HepG2 (cell line): Measurements from ENCODE around the gene TUBA4A. TPM values are rescaled to one million over a fixed set of nuclear protein-coding genes. Genes with fewer than 3 reads are reported as not detected.

Experiments used
- DNMT1 ChIP-seq: sonication (generic); formaldehyde crosslinking; IDR thresholded peaks from 2 replicates; pipeline ENCODE4 v1.5.1; 2020; ENCODE audit warnings: mild to moderate bottlenecking, missing genetic modification reagents
- ELF1 ChIP-seq: sonication (generic); formaldehyde crosslinking; IDR thresholded peaks from 2 replicates; pipeline ENCODE4 v1.4.0; 2020; ENCODE audit warnings: missing genetic modification reagents
- GABPA ChIP-seq, 2 experiments: IDR thresholded peaks; 2 replicates each; pipeline ENCODE4 v1.6.1; 2011 to 2016; ENCODE audit warnings: low read depth in 2 of 2, low read length in 1 of 2, missing biosample characterization in 1 of 2, missing genetic modification characterization in 1 of 2
- GZF1 ChIP-seq: sonication (generic); formaldehyde crosslinking; IDR thresholded peaks from 2 replicates; pipeline ENCODE4 v1.5.1; 2020; ENCODE audit warnings: mild to moderate bottlenecking, missing genetic modification reagents
- JUND ChIP-seq: sonication (generic); formaldehyde crosslinking; IDR thresholded peaks from 2 replicates; pipeline ENCODE4 v1.8.0; 2022; ENCODE audit warnings: mild to moderate bottlenecking, missing genetic modification reagents
- MEF2D ChIP-seq: sonication (generic); formaldehyde crosslinking; IDR thresholded peaks from 2 replicates; pipeline ENCODE4 v1.5.1; 2020; ENCODE audit warnings: mild to moderate bottlenecking, missing genetic modification reagents
- MXI1 ChIP-seq: IDR thresholded peaks from 3 replicates; pipeline ENCODE4 v1.6.1; 2012; ENCODE audit warnings: low read depth, low read length, inconsistent platforms, borderline replicate concordance
- PCBP2 ChIP-seq: fragments of 200-400 bp; formaldehyde crosslinking; optimal IDR thresholded peaks from 2 replicates; pipeline ENCODE3; 2018; ENCODE audit warnings: low read length, low read depth; ENCODE audit not compliant: poor library complexity, severe bottlenecking
- POLR2G ChIP-seq: fragments of 200-400 bp; formaldehyde crosslinking; IDR thresholded peaks from 2 replicates; pipeline ENCODE4 v1.6.1; 2018; ENCODE audit warnings: mild to moderate bottlenecking, low read depth, low read length, moderate library complexity
- ZBTB20 ChIP-seq: sonication (generic); formaldehyde crosslinking; IDR thresholded peaks from 2 replicates; pipeline ENCODE4 v1.8.1; 2023; ENCODE audit warnings: missing genetic modification reagents, low read depth, mild to moderate bottlenecking, borderline replicate concordance
- ZFP90 ChIP-seq: sonication (generic); formaldehyde crosslinking; IDR thresholded peaks from 2 replicates; pipeline ENCODE4 v1.8.0; 2022; ENCODE audit warnings: missing genetic modification reagents, mild to moderate bottlenecking, inconsistent platforms, borderline replicate concordance
- ZNF569 ChIP-seq: sonication (generic); formaldehyde crosslinking; IDR thresholded peaks from 2 replicates; pipeline ENCODE4 v1.5.0; 2020; ENCODE audit warnings: mild to moderate bottlenecking, missing genetic modification reagents, moderate library complexity, borderline replicate concordance
- ZNF644 ChIP-seq: IDR thresholded peaks from 2 replicates; pipeline ENCODE4 v1.6.1; 2016; ENCODE audit warnings: low read depth
- ZNF749 ChIP-seq: sonication (generic); formaldehyde crosslinking; IDR thresholded peaks from 2 replicates; pipeline ENCODE4 v1.8.0; 2022; ENCODE audit warnings: mild to moderate bottlenecking, missing genetic modification reagents, moderate library complexity, borderline replicate concordance
- polyA plus RNA-seq, 8 experiments: library from polyadenylated mRNA; depleted of rRNA in 3 of 8; stranded (reverse) in 7 of 8; unstranded in 1 of 8; fragments of >200 nt; fragmentation: Illumina TruSeq in 4 of 8; extraction: Trizol in 4 of 8; gene quantifications; 2 replicates each; pipeline versions ENCODE4 v1.2.1 to v1.2.3, GENCODE V29; 2011 to 2016; ENCODE audit warnings: low read depth in 4 of 8, missing spikeins in 1 of 8, mixed read lengths in 1 of 8; ENCODE audit not compliant: insufficient read depth in 1 of 8
- total RNA-seq, 5 experiments: library from RNA; depleted of rRNA; stranded (reverse); fragments of >200 nt; fragmentation: Illumina TruSeq; extraction: Trizol; gene quantifications; 2 replicates each; pipeline ENCODE4 v1.2.3, GENCODE V29; 2016; ENCODE audit warnings: low read depth in 1 of 5
- TF ChIP-seq, protein P1 (sequence below): sonication (generic); formaldehyde crosslinking; IDR thresholded peaks from 2 replicates; pipeline ENCODE4 v1.4.0; 2020; ENCODE audit warnings: mild to moderate bottlenecking, missing genetic modification reagents
- TF ChIP-seq, protein P2 (sequence below): IDR thresholded peaks from 2 replicates; pipeline ENCODE4 v1.4.0; 2020; ENCODE audit warnings: mild to moderate bottlenecking, missing genetic modification reagents

TUBA4A gene
- total and polyA plus RNA-seq, 2 of the 13 experiments (the other 11 are each of a cell fraction or from before 2014, with no cell fraction given): 1.3 to 12.7 TPM

DNA sequence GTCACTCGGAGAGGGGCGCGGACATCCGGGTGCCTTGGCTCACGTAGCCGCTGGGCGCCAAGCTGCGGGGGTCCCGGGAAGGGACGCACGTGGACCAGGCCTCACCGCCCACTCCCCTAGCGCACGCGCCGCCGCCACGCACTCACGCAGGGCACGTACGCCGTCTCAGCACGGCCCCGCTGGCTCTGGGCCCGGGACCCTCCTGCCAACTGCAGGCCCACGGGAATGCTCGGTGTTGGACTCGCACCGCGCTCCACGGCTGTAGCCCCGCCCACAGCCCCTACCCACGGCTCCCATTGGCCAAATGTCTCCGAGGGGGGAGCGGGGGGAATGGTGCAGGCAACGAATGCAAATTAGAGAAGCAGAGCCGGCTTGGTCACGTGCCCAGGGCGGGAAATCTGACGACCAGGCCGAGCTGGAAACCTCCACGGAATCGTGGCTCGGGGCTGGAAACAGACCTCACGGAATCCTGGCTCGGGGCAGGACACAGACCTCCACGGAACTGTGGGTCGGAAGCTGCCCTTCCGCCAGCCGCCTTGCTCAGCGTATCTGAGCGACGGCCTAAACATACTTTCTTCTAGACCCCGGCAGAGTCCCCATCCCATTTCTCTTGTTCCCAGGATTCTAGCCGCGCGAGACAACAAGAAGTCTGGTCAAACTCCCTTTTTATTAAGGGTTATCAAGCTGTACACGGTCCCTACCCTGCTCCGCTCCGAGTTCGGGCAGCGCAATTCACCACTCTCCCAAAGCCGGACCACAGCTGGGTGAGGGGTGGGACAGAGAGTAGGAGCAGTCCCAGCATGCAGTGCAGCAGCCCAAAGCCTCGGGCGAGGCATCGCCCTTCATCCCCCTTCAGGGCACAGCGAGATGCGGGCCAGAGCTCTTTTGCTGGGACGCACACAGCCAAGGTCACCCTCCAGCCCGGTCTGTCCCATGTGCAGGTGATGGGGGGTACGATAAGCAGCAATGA lies 34.7 kb downstream of the TUBA4A start, which contains the start of gene ABCB6 (continued):
- TF ChIP-seq, protein P1, sequence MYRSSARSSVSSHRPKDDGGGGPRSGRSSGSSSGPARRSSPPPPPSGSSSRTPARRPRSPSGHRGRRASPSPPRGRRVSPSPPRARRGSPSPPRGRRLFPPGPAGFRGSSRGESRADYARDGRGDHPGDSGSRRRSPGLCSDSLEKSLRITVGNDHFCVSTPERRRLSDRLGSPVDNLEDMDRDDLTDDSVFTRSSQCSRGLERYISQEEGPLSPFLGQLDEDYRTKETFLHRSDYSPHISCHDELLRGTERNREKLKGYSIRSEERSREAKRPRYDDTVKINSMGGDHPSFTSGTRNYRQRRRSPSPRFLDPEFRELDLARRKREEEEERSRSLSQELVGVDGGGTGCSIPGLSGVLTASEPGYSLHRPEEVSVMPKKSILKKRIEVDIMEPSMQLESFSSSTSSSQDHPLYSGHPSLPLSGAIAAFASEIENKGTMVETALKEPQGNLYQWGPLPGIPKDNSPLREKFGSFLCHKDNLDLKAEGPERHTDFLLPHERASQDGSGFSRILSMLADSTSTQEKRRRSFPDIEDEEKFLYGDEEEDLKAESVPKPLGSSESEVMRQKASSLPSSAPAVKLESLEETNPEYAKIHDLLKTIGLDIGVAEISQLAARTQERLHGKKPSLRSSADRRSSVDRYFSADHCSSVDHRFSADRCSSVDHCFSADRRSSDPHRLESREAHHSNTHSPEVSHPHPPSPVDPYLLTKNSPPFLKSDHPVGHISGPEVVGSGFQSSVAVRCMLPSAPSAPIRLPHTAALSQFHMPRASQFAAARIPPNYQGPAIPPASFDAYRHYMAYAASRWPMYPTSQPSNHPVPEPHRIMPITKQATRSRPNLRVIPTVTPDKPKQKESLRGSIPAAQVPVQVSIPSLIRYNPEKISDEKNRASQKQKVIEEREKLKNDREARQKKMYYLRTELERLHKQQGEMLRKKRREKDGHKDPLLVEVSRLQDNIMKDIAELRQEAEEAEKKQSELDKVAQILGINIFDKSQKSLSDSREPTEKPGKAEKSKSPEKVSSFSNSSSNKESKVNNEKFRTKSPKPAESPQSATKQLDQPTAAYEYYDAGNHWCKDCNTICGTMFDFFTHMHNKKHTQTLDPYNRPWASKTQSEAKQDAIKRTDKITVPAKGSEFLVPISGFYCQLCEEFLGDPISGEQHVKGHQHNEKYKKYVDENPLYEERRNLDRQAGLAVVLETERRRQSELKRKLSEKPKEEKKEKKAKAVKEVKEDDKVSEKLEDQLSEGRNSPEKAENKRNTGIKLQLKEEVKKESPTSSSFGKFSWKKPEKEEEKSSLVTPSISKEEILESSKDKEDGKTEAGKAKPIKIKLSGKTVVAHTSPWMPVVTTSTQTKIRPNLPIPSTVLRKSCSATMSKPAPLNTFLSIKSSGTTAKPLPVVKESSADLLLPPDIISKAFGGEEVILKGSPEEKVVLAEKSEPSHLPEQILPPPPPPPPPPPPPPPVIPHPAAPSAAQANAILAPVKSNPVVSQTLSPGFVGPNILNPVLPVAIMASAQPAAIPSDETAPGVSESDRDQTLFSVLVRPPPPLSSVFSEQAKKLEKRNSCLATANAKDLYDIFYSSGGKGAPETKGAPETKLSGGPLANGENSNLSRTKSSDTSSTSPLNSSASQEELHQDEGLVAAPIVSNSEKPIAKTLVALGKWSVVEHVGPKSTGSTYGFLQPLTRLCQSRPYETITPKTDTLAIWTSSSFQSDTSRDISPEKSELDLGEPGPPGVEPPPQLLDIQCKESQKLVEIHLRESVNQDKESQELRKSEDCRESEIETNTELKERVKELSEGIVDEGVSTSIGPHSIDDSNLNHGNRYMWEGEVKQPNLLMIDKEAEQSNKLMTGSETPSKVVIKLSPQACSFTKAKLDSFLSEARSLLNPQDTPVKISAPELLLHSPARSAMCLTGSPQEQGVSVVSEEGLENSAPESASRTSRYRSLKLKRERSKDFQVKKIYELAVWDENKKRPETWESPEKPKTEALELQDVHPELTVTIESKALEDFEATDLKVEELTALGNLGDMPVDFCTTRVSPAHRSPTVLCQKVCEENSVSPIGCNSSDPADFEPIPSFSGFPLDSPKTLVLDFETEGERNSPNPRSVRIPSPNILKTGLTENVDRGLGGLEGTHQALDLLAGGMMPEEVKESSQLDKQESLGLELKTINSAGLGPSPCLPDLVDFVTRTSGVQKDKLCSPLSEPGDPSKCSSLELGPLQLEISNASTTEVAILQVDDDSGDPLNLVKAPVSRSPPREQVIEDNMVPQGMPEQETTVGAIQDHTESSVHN (CRISPR knock-in tag): peak; percentile 84; the same call in 1 of the 2 replicates
- TF ChIP-seq ZFP90 (CRISPR knock-in tag): peak; percentile 88
- TF ChIP-seq ZBTB20: peak; percentile 92
- peak; percentile 98 for TF ChIP-seq POLR2G
- TF ChIP-seq ELF1: peak; percentile 29; the same call in 1 of the 2 replicates
- TF ChIP-seq PCBP2: no peak
- peak; percentile 94; the same call in 1 of the 2 replicates for TF ChIP-seq ZNF749
- peak; percentile 73; the same call in 1 of the 2 replicates for TF ChIP-seq ZNF569 (CRISPR knock-in tag)
- no peak for TF ChIP-seq ZNF644 (CRISPR knock-in tag)
- TF ChIP-seq, protein P2, sequence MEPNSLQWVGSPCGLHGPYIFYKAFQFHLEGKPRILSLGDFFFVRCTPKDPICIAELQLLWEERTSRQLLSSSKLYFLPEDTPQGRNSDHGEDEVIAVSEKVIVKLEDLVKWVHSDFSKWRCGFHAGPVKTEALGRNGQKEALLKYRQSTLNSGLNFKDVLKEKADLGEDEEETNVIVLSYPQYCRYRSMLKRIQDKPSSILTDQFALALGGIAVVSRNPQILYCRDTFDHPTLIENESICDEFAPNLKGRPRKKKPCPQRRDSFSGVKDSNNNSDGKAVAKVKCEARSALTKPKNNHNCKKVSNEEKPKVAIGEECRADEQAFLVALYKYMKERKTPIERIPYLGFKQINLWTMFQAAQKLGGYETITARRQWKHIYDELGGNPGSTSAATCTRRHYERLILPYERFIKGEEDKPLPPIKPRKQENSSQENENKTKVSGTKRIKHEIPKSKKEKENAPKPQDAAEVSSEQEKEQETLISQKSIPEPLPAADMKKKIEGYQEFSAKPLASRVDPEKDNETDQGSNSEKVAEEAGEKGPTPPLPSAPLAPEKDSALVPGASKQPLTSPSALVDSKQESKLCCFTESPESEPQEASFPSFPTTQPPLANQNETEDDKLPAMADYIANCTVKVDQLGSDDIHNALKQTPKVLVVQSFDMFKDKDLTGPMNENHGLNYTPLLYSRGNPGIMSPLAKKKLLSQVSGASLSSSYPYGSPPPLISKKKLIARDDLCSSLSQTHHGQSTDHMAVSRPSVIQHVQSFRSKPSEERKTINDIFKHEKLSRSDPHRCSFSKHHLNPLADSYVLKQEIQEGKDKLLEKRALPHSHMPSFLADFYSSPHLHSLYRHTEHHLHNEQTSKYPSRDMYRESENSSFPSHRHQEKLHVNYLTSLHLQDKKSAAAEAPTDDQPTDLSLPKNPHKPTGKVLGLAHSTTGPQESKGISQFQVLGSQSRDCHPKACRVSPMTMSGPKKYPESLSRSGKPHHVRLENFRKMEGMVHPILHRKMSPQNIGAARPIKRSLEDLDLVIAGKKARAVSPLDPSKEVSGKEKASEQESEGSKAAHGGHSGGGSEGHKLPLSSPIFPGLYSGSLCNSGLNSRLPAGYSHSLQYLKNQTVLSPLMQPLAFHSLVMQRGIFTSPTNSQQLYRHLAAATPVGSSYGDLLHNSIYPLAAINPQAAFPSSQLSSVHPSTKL: peak; percentile 85
- TF ChIP-seq GABPA (IDR thresholded peaks at IDR 0.05; ENCODE audit: low read depth, low read length): no peak
- TF ChIP-seq GABPA (CRISPR knock-in tag; IDR thresholded peaks at IDR 0.05; ENCODE audit: low read depth): peak; percentile 36; the same call in 1 of the 2 replicates
- peak; percentile 91 for TF ChIP-seq DNMT1
- TF ChIP-seq GZF1: peak; percentile 92; the same call in 1 of the 2 replicates
- no peak for TF ChIP-seq JUND
- TF ChIP-seq MXI1: peak; percentile 88; the same call in 2 of the 3 replicates
- TF ChIP-seq MEF2D (CRISPR knock-in tag): peak; percentile 50; the same call in 1 of the 2 replicates
